ENCODE measurements around the gene AP1M1.

The AP1M1 gene

DNA sequence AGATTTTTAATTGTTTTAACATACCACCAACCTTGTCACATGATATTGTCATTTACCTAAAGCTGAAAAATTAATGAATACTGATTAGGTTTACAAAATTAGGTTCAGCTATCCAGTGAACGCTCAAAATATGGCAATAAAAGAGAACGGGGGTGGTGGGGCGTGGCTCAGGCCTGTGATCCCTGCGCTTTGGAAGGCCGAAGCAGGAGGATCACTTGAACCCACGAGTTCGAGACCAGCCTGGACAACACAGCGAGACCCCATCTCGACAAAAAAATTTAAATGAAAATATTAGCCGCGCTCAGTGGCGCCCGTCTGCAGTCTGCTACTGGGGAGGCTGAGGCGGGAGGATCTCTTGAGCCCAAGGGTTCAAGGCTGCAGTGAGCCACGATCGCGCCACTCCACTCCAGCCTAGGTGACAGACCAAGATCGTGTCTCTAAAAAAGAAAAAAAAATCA, 13.0 kb upstream of the AP1M1 start:
- no peak for DNase-seq (ENCODE audit: low read depth)
- TF ChIP-seq, protein P1, sequence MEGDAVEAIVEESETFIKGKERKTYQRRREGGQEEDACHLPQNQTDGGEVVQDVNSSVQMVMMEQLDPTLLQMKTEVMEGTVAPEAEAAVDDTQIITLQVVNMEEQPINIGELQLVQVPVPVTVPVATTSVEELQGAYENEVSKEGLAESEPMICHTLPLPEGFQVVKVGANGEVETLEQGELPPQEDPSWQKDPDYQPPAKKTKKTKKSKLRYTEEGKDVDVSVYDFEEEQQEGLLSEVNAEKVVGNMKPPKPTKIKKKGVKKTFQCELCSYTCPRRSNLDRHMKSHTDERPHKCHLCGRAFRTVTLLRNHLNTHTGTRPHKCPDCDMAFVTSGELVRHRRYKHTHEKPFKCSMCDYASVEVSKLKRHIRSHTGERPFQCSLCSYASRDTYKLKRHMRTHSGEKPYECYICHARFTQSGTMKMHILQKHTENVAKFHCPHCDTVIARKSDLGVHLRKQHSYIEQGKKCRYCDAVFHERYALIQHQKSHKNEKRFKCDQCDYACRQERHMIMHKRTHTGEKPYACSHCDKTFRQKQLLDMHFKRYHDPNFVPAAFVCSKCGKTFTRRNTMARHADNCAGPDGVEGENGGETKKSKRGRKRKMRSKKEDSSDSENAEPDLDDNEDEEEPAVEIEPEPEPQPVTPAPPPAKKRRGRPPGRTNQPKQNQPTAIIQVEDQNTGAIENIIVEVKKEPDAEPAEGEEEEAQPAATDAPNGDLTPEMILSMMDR (IDR thresholded peaks at IDR 0.05; ENCODE audit: control insufficient read depth, insufficient read depth, low read depth, low read length, missing control alignments): no peak

DNA sequence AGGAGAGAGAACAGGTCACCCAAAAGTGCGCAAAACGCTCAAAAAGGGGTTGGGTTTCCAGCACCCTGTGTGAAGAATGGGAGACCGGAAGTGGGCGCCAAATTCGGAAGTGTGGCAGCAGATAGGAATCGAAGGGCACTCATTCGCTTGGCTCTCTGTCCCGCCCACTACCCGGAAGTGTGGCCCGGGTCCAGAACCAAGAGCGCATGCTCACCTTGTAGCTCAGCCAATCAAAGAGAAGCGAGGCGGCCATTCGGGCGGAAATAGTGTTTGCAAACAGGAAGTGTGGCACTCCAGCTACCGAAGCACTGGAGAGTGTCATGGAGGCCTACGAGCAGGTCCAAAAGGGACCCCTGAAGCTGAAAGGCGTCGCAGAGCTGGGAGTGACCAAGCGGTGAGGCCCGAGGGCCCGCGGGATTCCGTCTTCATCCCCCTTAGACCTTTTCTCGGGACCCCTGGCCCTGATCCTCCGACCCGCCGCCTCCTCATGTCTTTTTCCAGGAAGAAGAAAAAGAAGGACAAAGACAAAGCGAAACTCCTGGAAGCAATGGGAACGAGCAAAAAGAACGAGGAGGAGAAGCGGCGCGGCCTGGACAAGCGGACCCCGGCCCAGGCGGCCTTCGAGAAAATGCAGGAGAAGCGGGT, 12.5 kb upstream of the AP1M1 start, which contains the start of gene FAM32A:
Gene FAM32A, plus strand, starts transcription at position 288 of the 645 bp plus-strand sequence. Its CDS starts 33 bp downstream, at position 321.
- TF ChIP-seq, protein P1 (IDR thresholded peaks at IDR 0.05; ENCODE audit: control insufficient read depth, insufficient read depth, low read depth, low read length, missing control alignments): peak; percentile 10
- peak; percentile 95 for DNase-seq (ENCODE audit: low read depth)
- peak within 1 kb of the TSS; percentile 78 for H3K4me3 ChIP-seq (ENCODE audit: control insufficient read depth, low read depth, low read length)

More for the DNA sequence above, 13.0 kb upstream of the AP1M1 start:
- H3K4me3 ChIP-seq (ENCODE audit: control insufficient read depth, low read depth, low read length): peak overlapping the region; percentile 78

DNA sequence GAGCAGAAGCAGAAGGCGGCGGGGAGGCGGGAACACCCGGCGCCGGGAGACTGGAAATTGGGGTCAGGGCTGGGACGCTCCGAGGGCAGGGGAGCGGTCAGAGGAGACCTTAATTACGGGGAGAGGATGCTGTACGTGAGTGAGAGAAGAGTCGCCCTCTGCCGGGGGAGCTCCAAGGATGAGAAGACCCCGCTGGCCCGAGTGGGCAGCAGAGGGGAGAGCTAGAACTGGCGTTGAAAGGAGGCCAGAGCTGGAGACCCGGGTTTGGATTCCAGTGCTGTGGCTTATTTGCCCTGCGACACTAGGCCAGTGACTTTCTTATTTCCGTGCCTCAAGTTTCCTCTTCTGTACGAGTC, 12.0 kb upstream of the AP1M1 start:
- H3K4me3 ChIP-seq (ENCODE audit: control insufficient read depth, low read depth, low read length): peak overlapping the region; percentile 78
- TF ChIP-seq, protein P1 (IDR thresholded peaks at IDR 0.05; ENCODE audit: control insufficient read depth, insufficient read depth, low read depth, low read length, missing control alignments): peak; percentile 58
- DNase-seq (ENCODE audit: low read depth): no peak

DNA sequence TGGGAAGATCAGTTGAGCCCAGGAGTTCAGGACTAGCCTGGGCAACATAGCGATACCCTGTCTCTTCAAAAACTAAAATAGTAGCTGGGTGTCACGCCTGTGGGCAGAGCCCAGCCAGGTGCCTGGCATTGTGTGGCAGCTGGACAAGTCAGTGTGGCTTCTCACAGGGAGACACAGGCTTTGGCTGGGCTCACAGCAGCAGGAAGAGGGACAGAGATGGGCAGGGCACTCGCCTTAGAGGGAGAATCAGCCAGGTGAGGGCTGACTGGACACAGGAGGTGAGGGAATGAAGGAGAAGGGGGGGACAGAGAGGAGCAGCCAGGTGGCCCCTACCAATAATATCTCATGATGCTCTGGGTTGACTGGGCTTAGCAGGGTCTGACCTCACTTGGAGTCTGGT, 9.2 kb upstream of the AP1M1 start:
- H3K4me3 ChIP-seq (ENCODE audit: control insufficient read depth, low read depth, low read length): no peak overlapping the region
- DNase-seq (ENCODE audit: low read depth): no peak
- TF ChIP-seq, protein P1 (IDR thresholded peaks at IDR 0.05; ENCODE audit: control insufficient read depth, insufficient read depth, low read depth, low read length, missing control alignments): no peak

DNA sequence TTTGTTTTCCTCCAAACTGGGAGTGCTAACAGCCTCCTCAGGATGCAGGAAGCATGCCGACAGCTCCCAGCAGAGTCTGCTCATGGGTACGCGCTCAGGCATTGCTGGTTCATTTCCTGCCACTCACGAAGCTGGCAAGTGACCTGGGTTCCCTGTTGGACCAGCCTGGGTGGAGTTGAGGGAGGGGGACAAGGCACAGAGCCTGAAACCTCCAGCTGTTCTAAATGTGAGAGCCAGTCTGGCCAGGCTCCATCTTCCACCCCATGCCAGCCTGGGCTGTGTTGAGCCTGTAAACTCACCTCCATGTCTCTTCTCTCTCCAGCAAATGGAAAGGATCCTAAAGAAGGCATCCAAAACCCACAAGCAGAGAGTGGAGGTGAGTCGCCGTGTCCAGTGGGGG, 7.5 kb upstream of the AP1M1 start:
- H3K4me3 ChIP-seq (ENCODE audit: control insufficient read depth, low read depth, low read length): no peak overlapping the region
- TF ChIP-seq, protein P1 (IDR thresholded peaks at IDR 0.05; ENCODE audit: control insufficient read depth, insufficient read depth, low read depth, low read length, missing control alignments): no peak
- DNase-seq (ENCODE audit: low read depth): no peak

DNA sequence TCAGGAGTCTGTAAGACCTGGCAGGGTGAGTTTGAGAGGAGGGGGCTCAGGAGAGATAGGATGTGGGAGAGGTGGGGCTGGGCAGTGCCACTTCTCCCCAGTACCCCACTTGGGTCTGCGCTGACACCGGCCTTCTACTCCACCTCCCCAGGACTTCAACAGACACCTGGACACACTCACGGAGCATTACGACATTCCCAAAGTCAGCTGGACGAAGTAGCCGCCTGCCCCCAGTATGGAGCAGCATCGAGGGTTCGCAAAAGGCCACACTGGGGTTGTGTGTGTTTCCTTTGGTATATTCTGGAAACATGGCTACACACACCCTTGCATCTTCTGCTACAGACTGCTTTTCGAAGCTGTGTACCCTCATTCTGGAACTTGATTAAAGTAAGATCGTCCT, 7.0 kb upstream of the AP1M1 start:
- no peak for DNase-seq (ENCODE audit: low read depth)
- H3K4me3 ChIP-seq (ENCODE audit: control insufficient read depth, low read depth, low read length): no peak overlapping the region

More for the DNA sequence above, 7.0 kb upstream of the AP1M1 start:
- TF ChIP-seq, protein P1 (IDR thresholded peaks at IDR 0.05; ENCODE audit: control insufficient read depth, insufficient read depth, low read depth, low read length, missing control alignments): no peak

All from AG09309 (cell line).